Measurements from ENCODE around the gene KLHL26.

KLHL26 gene

GRCh38 chr19:18697680-18698079 is 60.9 kb downstream of the KLHL26 start:
- DNase-seq = peak; percentile 90

- peak; percentile 34 for DNase-seq
Measured at GRCh38 chr19:18698321-18699167, 61.7 kb downstream of the KLHL26 start.

- DNase-seq = no peak
Measured at GRCh38 chr19:18699403-18700054, 62.7 kb downstream of the KLHL26 start.

- DNase-seq = peak; percentile 62
Measured at GRCh38 chr19:18700501-18701249, 63.8 kb downstream of the KLHL26 start.

- DNase-seq = no peak
Measured at GRCh38 chr19:18701250-18701608, 64.4 kb downstream of the KLHL26 start.

- DNase-seq = no peak
Measured at GRCh38 chr19:18704054-18704453, 67.2 kb downstream of the KLHL26 start.

- no peak for DNase-seq
Measured at GRCh38 chr19:18704971-18705370, 68.1 kb downstream of the KLHL26 start.

DNA sequence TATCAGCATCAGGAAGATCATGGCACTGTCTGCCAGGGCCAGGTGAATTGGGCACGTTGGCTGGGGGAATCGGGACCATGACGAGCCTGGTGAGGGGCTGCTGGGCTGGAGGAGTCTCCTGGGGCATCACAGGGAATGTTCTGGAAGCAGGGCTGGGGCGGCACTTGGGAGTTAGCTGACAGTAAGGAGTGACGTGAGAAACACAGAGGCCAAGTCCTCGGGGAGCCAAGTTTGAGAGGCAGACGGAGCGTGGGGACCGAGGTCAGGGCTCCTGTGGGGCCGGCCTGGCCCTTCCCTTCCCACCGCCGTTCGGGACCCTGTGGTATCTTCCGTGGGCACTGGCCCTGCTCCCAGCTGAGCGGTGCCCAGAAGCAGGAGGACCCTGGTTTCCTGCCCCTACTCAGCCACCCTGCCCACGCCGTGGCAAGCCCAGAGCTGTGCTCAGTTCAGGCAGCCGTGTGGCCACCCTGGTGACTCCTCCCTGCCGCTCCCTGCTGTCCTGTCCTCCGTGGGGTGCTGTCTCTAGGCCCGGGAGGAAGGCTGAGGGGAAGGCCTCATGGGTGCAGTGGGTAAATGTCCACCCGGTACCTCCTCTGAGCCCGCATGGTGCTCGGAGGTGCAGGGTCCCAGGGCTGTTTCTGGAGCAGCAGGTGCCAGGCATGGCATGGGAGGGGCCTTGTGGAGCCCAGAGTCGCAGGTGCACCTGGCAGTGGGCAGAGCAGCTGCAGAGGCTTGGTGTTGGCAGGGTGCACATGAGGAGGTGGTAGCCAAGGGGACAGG is 71.8 kb downstream of the KLHL26 start:
- peak; percentile 77 for DNase-seq

GRCh38 chr19:18709546-18709945 is 72.7 kb downstream of the KLHL26 start:
- no peak for DNase-seq

DNA sequence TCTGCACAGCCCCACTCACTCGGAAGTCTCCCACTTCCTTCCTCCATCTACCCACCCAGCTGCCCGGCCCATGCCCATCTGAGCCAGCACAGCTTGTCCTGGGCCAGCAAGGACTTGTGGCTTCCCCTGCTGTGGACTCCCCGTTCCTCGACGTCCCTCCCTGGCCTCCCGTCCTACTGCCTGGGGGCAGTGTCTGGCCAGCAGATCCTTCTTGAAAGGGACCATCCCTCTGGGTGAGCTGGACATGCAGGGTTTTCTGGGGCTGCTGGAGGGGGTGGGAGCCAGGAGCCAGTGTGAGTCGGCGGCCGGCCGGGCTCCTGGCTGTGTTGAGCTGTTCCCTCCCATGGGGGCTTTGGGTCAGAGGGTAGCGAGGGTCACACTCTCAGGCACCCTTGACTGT is 73.4 kb downstream of the KLHL26 start:
- DNase-seq = no peak

GRCh38 chr19:18710996-18711751 is 74.3 kb downstream of the KLHL26 start:
- no peak for DNase-seq

- no peak for DNase-seq
Measured at GRCh38 chr19:18711893-18712292, 75.1 kb downstream of the KLHL26 start.

DNA sequence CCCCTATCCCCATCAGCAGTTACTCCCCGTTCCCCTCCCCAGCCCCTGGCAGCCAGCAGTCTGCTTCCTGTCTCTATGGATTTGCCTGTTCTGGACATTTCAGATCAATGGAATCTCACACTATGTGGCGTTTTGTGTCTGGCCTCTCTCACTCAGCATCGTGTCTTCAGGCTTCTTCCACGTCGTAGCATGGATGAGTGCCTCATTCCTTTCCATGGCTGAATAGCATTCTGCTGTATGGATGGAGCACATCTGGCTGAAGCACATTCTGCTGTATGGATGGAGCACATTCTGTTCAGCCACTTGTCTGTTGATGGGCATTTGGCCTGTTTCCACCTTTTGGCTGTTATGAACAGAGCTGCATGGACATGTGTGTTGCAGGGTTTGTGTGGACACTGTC is 76.2 kb downstream of the KLHL26 start:
- DNase-seq = no peak

DNA sequence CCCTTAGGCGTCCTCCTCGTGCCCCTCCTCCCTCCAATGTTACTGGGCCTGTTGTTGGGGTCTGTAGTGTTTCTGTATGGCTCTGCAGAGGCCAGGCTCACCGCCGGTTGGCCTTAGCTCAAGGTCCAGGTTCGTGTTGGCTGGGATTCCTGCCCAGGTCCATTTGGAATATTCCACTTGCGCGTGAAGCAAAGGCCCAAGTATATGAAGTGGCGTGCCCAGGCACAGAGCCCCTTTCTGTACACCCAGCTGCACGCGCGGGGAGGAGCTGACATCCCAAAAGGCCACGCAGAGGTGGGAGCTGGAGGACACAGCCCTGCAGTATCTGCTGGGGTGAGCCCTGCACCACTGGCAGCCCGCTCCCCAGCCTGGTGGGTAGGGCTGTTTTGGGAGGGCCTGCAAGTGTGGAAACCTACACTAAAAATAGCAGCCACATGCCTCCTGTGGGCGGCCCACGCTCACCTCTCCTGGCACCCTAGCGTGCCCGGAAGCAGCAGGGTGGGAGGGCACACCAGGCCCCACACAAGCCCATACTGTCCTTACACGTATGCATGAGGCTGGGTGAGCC is 76.8 kb downstream of the KLHL26 start:
- no peak for DNase-seq

DNA sequence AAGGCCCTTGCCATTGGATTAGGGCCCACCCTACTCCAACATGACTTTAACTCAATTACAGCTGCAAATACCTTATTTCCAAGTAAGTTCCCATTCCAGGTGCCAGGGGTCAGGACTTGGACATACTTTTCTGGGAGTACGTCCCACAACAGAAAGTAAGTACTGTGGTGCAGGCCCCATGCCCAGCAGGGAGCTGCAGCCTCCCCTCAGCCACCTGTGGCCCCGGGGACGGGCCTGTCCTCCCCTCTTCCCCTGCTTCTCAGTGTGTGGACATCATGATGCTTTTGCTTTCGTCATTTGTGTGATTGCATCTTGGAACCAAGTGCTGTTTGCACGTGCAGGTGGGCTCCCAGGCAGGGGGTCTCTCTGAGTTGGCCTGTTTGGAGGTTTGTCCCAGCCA is 78.6 kb downstream of the KLHL26 start:
- no peak for DNase-seq

GRCh38 chr19:18716857-18717256 is 80.0 kb downstream of the KLHL26 start:
- no peak for DNase-seq

GRCh38 chr19:18717601-18718000 is 80.8 kb downstream of the KLHL26 start:
- DNase-seq = no peak

DNA sequence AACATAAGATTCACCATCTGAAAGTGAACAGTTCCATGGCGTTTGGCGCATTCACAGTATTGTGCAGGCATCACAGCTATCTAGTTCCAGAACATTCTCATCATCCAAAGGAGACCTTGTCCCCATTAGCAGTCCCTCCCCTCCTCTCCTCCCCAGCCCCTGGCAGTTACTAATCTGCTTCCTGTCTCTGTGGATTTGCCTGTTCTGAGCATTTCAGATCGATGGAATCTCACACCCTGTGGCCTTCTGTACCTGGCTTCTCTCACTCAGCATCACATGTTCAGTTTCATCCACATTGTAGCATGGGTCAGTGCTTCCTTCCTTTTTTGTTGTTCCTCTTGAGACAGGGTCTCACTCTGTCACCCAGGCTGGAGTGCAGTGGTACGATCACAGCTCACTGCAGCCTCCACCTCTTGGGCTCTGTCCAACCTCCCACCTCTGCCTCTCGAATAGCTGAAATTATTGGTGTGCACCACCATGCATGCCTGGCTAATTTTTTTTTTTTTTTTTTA is 81.2 kb downstream of the KLHL26 start:
- no peak for DNase-seq

DNA sequence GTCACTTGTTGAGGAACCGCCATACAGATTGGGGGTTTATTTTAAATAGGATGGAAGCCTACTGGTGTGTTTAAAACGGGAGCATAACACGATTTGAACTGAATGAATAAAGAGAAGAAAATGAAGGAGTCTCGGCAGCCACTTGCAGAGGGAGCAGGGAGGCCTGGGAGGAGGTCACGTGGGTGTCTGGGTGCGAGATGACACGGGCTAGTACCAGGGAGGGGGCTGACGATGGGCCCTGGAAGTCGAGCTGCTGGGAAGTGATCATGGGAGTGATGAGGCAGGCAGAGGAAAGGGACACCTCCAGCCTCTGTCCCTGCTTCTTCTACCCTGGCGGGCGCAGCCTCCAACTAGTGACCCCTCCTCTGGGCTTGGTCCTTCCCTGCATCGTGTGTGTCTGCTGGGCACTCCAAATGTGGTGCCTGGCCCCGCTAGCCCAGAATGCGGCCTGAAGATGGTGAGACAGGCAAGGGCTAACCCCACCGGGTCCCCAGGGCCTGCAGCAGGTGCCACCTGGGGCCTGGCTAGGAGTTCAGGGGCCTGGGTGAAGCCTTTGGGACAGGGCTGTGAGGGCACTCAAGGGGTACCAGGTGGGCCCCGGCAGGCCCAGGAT is 82.1 kb downstream of the KLHL26 start:
- no peak for DNase-seq

GRCh38 chr19:18719541-18719940 is 82.7 kb downstream of the KLHL26 start:
- DNase-seq = no peak

Measured in NCI-H2029 (cell line).